ENCODE data around the gene SNX19. TPM values are rescaled to one million over a fixed set of nuclear protein-coding genes. Genes with fewer than 3 reads are reported as not detected.

The SNX19 gene
- total RNA-seq, 2 donors from 2014 or later = 102 to 126 TPM

GRCh38 chr11:130879836-130880235, 36.4 kb downstream of the SNX19 start:
- Histone ChIP-seq H3K36me3 (peaks cover 29% of the 10 kb centered on the region), H3K4me3 (no peak overlapping the region), H3K27me3 (replicated peaks; ENCODE audit: insufficient read depth) (no peaks in the 10 kb centered on the region), H3K4me1 (ENCODE audit: control insufficient read depth in 1 of 2, low read depth in 2 of 2) (peaks cover 10 to 62% of the 10 kb centered on the region in 2 donors), H3K27ac (peak overlapping the region; percentile 75 to 76), H3K9me3 (no peaks in the 10 kb centered on the region)
- no peak for TF ChIP-seq CTCF (IDR thresholded peaks at IDR 0.05)
- ATAC-seq (ENCODE audit: insufficient number of reproducible peaks, low FRiP score, low read depth) (no peak), DNase-seq (ENCODE audit: low spot score) (no peak)

- Histone ChIP-seq H3K4me1 (ENCODE audit: control insufficient read depth in 1 of 2, low read depth in 2 of 2) (peaks cover 11 to 71% of the 10 kb centered on the region in 2 donors), H3K27ac (peak overlapping the region; percentile 75 to 76), H3K27me3 (replicated peaks; ENCODE audit: insufficient read depth) (no peaks in the 10 kb centered on the region), H3K9me3 (no peaks in the 10 kb centered on the region), H3K4me3 (no peak overlapping the region), H3K36me3 (peaks cover 29% of the 10 kb centered on the region)
- DNase-seq (ENCODE audit: low spot score) (no peak), ATAC-seq (ENCODE audit: insufficient number of reproducible peaks, low FRiP score, low read depth) (peak; percentile 26)
- no peak for TF ChIP-seq CTCF (IDR thresholded peaks at IDR 0.05)
These were observed 39.1 kb downstream of the SNX19 start for GRCh38 chr11:130876931-130877915.

- H3K27ac ChIP-seq = peak overlapping the region; percentile 7 to 75
- ATAC-seq (ENCODE audit: insufficient number of reproducible peaks, low FRiP score, low read depth) = no peak
- peaks cover 29% of the 10 kb centered on the region for H3K36me3 ChIP-seq
These were observed 40.2 kb downstream of the SNX19 start for GRCh38 chr11:130876100-130876499.

GRCh38 chr11:130874955-130875531, 41.2 kb downstream of the SNX19 start:
- peaks cover 22 to 73% of the 10 kb centered on the region in 2 donors for H3K4me1 ChIP-seq (ENCODE audit: control insufficient read depth in 1 of 2, low read depth in 2 of 2)
- DNase-seq (ENCODE audit: low spot score) (no peak), ATAC-seq (ENCODE audit: insufficient number of reproducible peaks, low FRiP score, low read depth) (no peak)
- no peaks in the 10 kb centered on the region for H3K27me3 ChIP-seq (replicated peaks; ENCODE audit: insufficient read depth)
- H3K4me3 ChIP-seq = no peak overlapping the region
- H3K27ac ChIP-seq = peak overlapping the region; percentile 8 to 94
- no peak for TF ChIP-seq CTCF (IDR thresholded peaks at IDR 0.05)
- peaks cover 29% of the 10 kb centered on the region for H3K36me3 ChIP-seq
- H3K9me3 ChIP-seq = no peaks in the 10 kb centered on the region

More at GRCh38 chr11:130876100-130876499, 40.2 kb downstream of the SNX19 start:
- H3K4me1 ChIP-seq (ENCODE audit: control insufficient read depth in 1 of 2, low read depth in 2 of 2) = peaks cover 22 to 71% of the 10 kb centered on the region in 2 donors
- H3K9me3 ChIP-seq = no peaks in the 10 kb centered on the region
- DNase-seq (ENCODE audit: low spot score) = no peak
- no peak overlapping the region for H3K4me3 ChIP-seq
- no peak for TF ChIP-seq CTCF (IDR thresholded peaks at IDR 0.05)
- H3K27me3 ChIP-seq (replicated peaks; ENCODE audit: insufficient read depth) = no peaks in the 10 kb centered on the region

GRCh38 chr11:130874396-130874795, 41.9 kb downstream of the SNX19 start:
- ATAC-seq (ENCODE audit: insufficient number of reproducible peaks, low FRiP score, low read depth) (no peak), DNase-seq (ENCODE audit: low spot score) (no peak)
- no peak for TF ChIP-seq CTCF (IDR thresholded peaks at IDR 0.05)
- Histone ChIP-seq H3K4me3 (no peak overlapping the region), H3K9me3 (no peaks in the 10 kb centered on the region), H3K36me3 (peaks cover 29% of the 10 kb centered on the region), H3K4me1 (ENCODE audit: control insufficient read depth in 1 of 2, low read depth in 2 of 2) (peaks cover 22 to 67% of the 10 kb centered on the region in 2 donors), H3K27me3 (replicated peaks; ENCODE audit: insufficient read depth) (no peaks in the 10 kb centered on the region), H3K27ac (peak overlapping the region; percentile 93 to 94)

Data from thoracic aorta (tissue), 2 donors.